ENCODE results near the gene MECR. TPM values are rescaled to one million over a fixed set of nuclear protein-coding genes. Genes with fewer than 3 reads are reported as not detected.
"Not testable (repeated sequence)": the region's sequence is repeated elsewhere in the genome, so short reads cannot be mapped to it uniquely, and the experiment has no call there.

MECR gene
- total RNA-seq, 1 donor from 2014 or later: 25.1 TPM

DNA sequence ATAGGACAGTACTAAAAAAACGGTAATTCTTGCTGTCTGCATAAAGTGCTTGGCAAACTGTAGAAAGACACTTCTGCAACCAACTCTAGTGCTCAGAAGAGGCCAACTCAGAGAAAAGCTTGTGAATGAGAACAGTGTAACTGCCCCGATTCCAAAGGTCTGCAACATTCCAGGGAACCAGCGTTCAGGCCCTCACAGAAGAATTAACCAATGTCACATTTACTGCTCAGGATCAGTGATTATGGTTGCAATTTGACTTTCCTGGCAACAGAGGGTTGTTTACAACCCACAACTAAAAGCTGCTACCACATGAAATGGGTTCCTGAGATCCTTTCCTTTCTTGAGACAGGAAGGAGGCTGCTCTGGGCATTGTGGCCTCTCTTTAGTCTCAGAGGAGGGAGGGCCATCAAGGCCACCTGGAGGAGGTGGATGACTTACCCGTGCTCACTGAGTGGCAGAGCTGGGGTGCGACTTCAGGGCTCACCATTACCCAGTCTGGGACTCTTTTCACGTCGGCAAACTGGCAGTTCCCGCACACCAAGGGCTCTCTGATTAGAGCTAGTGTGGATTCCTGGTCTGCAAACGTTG, 64.3 kb downstream of the MECR start:
- Histone ChIP-seq H3K9ac (ENCODE audit: low read depth in 1 of 3, low read length in 3 of 3) (peak overlapping the region in 1 of 3 donors; percentile 18), H3K36me3 (ENCODE audit: control insufficient read depth in 3 of 3, insufficient read depth in 3 of 3, low read length in 3 of 3) (peaks cover 11 to 23% (median 20%) of the 10 kb centered on the region in 3 donors), H3K4me1 (ENCODE audit: control insufficient read depth in 3 of 3, insufficient read depth in 3 of 3, low read length in 3 of 3) (peaks cover 29 to 45% (median 31%) of the 10 kb centered on the region in 3 donors)

DNA sequence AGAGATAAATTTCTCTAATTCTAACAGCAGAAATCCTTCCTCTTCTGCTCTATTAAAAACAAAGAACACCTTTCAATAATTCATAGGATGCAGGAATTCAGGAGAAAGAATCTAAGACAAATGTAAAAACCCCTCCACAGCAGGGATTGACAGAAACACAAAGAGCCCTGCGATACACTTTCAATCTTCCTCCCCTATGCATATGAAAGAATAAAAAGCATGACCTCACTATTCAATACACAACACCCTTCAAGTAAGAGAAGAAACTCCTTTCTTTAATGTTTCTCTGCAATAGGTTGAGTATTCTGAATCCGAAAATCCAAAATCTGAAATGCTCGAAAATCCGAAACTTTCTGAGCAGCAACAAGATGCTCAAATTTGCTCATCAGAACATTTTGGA, 66.1 kb downstream of the MECR start:
- Histone ChIP-seq H3K4me1 (ENCODE audit: control insufficient read depth in 3 of 3, insufficient read depth in 3 of 3, low read length in 3 of 3) (peaks cover 18 to 33% (median 21%) of the 10 kb centered on the region in 3 donors), H3K27ac (ENCODE audit: low read depth, low read length) (no peak overlapping the region), H3K9me3 (ENCODE audit: control insufficient read depth in 3 of 3, low read length in 3 of 3) (no peaks in the 10 kb centered on the region), H3K36me3 (ENCODE audit: control insufficient read depth in 3 of 3, insufficient read depth in 3 of 3, low read length in 3 of 3) (peaks cover 14 to 31% (median 30%) of the 10 kb centered on the region in 3 donors), H3K27me3 (ENCODE audit: control insufficient read depth in 3 of 3, insufficient read depth in 3 of 3, low read length in 3 of 3) (no peaks in the 10 kb centered on the region), H3K9ac (ENCODE audit: low read depth in 1 of 3, low read length in 3 of 3) (no peak overlapping the region), H3K4me3 (ENCODE audit: low read length in 3 of 3) (no peak overlapping the region)

More for the DNA sequence above, 64.3 kb downstream of the MECR start:
- no peak overlapping the region for H3K4me3 ChIP-seq (ENCODE audit: low read length in 3 of 3)
- H3K27ac ChIP-seq (ENCODE audit: low read depth, low read length): no peak overlapping the region
- no peaks in the 10 kb centered on the region for H3K9me3 ChIP-seq (ENCODE audit: control insufficient read depth in 3 of 3, low read length in 3 of 3)
- no peaks in the 10 kb centered on the region for H3K27me3 ChIP-seq (ENCODE audit: control insufficient read depth in 3 of 3, insufficient read depth in 3 of 3, low read length in 3 of 3)

GRCh38 chr1:29162476-29163138, 68.1 kb downstream of the MECR start:
- no peaks in the 10 kb centered on the region for H3K9me3 ChIP-seq (ENCODE audit: control insufficient read depth in 3 of 3, low read length in 3 of 3)
- H3K27ac ChIP-seq (ENCODE audit: low read depth, low read length): no peak overlapping the region
- H3K27me3 ChIP-seq (ENCODE audit: control insufficient read depth in 3 of 3, insufficient read depth in 3 of 3, low read length in 3 of 3): no peaks in the 10 kb centered on the region
- peaks cover 26 to 46% (median 39%) of the 10 kb centered on the region in 3 donors for H3K36me3 ChIP-seq (ENCODE audit: control insufficient read depth in 3 of 3, insufficient read depth in 3 of 3, low read length in 3 of 3)
- H3K4me1 ChIP-seq (ENCODE audit: control insufficient read depth in 3 of 3, insufficient read depth in 3 of 3, low read length in 3 of 3): peaks cover 18 to 33% (median 21%) of the 10 kb centered on the region in 3 donors
- H3K4me3 ChIP-seq (ENCODE audit: low read length in 3 of 3): no peak overlapping the region
- H3K9ac ChIP-seq (ENCODE audit: low read depth in 1 of 3, low read length in 3 of 3): no peak overlapping the region

DNA sequence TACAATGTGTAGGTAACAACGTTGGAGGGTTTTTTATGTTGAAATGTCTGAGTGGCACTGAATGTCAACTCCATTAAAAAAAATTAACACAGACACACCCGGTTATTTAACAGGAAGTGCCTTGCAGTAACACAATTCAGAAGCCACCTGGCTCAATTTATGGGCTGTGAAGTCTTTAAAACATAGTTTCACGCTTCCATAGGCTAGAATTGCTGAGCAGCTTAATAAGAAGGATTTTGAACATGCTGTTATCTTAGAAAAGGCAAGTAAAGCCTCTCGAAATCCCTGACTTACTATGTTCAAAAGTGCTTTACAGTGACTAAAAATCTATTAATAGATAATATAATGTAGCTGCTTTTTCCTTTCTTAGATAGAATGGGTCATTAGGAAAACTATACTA, 68.7 kb downstream of the MECR start:
- no peaks in the 10 kb centered on the region for H3K9me3 ChIP-seq (ENCODE audit: control insufficient read depth in 3 of 3, low read length in 3 of 3)
- peaks cover 18 to 31% (median 21%) of the 10 kb centered on the region in 3 donors for H3K4me1 ChIP-seq (ENCODE audit: control insufficient read depth in 3 of 3, insufficient read depth in 3 of 3, low read length in 3 of 3)
- no peak overlapping the region for H3K9ac ChIP-seq (ENCODE audit: low read depth in 1 of 3, low read length in 3 of 3)
- H3K36me3 ChIP-seq (ENCODE audit: control insufficient read depth in 3 of 3, insufficient read depth in 3 of 3, low read length in 3 of 3): peaks cover 27 to 50% (median 40%) of the 10 kb centered on the region in 3 donors
- H3K27me3 ChIP-seq (ENCODE audit: control insufficient read depth in 3 of 3, insufficient read depth in 3 of 3, low read length in 3 of 3): no peaks in the 10 kb centered on the region
- no peak overlapping the region for H3K4me3 ChIP-seq (ENCODE audit: low read length in 3 of 3)
- H3K27ac ChIP-seq (ENCODE audit: low read depth, low read length): no peak overlapping the region

DNA sequence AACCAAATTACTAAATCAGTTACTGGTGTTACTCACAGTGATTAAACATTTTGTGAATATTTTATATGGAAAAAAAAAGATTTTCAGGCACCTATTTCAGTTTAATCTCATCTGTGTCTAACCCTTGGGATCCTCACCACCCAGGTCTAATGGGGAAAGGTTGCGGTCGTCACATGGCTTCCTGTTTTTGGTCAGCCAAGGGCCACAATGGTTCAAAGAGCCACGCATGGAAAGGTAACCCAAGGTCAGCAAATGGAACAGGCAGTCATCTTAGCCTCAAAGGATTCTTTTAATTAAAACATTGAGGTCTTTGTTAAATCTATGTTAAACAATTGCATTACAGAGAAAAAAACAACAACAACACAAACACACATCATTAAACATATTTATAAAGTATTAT, 71.0 kb downstream of the MECR start:
- Histone ChIP-seq H3K36me3 (ENCODE audit: control insufficient read depth in 3 of 3, insufficient read depth in 3 of 3, low read length in 3 of 3) (peaks cover 25 to 45% (median 35%) of the 10 kb centered on the region in 3 donors), H3K4me1 (ENCODE audit: control insufficient read depth in 3 of 3, insufficient read depth in 3 of 3, low read length in 3 of 3) (peaks cover 9 to 24% (median 18%) of the 10 kb centered on the region in 3 donors), H3K9ac (ENCODE audit: low read depth in 1 of 3, low read length in 3 of 3) (no peak overlapping the region), H3K4me3 (ENCODE audit: low read length in 3 of 3) (no peak overlapping the region), H3K27me3 (ENCODE audit: control insufficient read depth in 3 of 3, insufficient read depth in 3 of 3, low read length in 3 of 3) (no peaks in the 10 kb centered on the region), H3K9me3 (ENCODE audit: control insufficient read depth in 3 of 3, low read length in 3 of 3) (no peaks in the 10 kb centered on the region), H3K27ac (ENCODE audit: low read depth, low read length) (no peak overlapping the region)

GRCh38 chr1:29157269-29157601, 73.5 kb downstream of the MECR start:
- Histone ChIP-seq H3K4me3 (ENCODE audit: low read length in 3 of 3) (no peak overlapping the region), H3K4me1 (ENCODE audit: control insufficient read depth in 3 of 3, insufficient read depth in 3 of 3, low read length in 3 of 3) (peaks cover 4 to 10% (median 6%) of the 10 kb centered on the region in 3 donors), H3K9me3 (ENCODE audit: control insufficient read depth in 3 of 3, low read length in 3 of 3) (no peaks in the 10 kb centered on the region), H3K27me3 (ENCODE audit: control insufficient read depth in 3 of 3, insufficient read depth in 3 of 3, low read length in 3 of 3) (no peaks in the 10 kb centered on the region), H3K36me3 (ENCODE audit: control insufficient read depth in 3 of 3, insufficient read depth in 3 of 3, low read length in 3 of 3) (peaks cover 44 to 70% (median 55%) of the 10 kb centered on the region in 3 donors), H3K27ac (ENCODE audit: low read depth, low read length) (no peak overlapping the region), H3K9ac (ENCODE audit: low read depth in 1 of 3, low read length in 3 of 3) (no peak overlapping the region)

- peaks cover 46 to 76% (median 60%) of the 10 kb centered on the region in 3 donors for H3K36me3 ChIP-seq (ENCODE audit: control insufficient read depth in 3 of 3, insufficient read depth in 3 of 3, low read length in 3 of 3)
- H3K4me1 ChIP-seq (ENCODE audit: control insufficient read depth in 3 of 3, insufficient read depth in 3 of 3, low read length in 3 of 3): peaks cover 2 to 5% (median 4%) of the 10 kb centered on the region in 3 donors
- H3K4me3 ChIP-seq (ENCODE audit: low read length in 3 of 3): no peak overlapping the region
- H3K27me3 ChIP-seq (ENCODE audit: control insufficient read depth in 3 of 3, insufficient read depth in 3 of 3, low read length in 3 of 3): no peaks in the 10 kb centered on the region
- H3K9ac ChIP-seq (ENCODE audit: low read depth in 1 of 3, low read length in 3 of 3): no peak overlapping the region
- no peaks in the 10 kb centered on the region for H3K9me3 ChIP-seq (ENCODE audit: control insufficient read depth in 3 of 3, low read length in 3 of 3)
- peak overlapping the region; percentile 4 for H3K27ac ChIP-seq (ENCODE audit: low read depth, low read length)
Measured at GRCh38 chr1:29156543-29157268, 74.0 kb downstream of the MECR start.

- Histone ChIP-seq H3K27ac (ENCODE audit: low read depth, low read length) (no peak overlapping the region), H3K9me3 (ENCODE audit: control insufficient read depth in 3 of 3, low read length in 3 of 3) (no peaks in the 10 kb centered on the region), H3K36me3 (ENCODE audit: control insufficient read depth in 3 of 3, insufficient read depth in 3 of 3, low read length in 3 of 3) (peaks cover 69 to 89% (median 79%) of the 10 kb centered on the region in 3 donors), H3K9ac (ENCODE audit: low read depth in 1 of 3, low read length in 3 of 3) (no peak overlapping the region), H3K4me1 (ENCODE audit: control insufficient read depth in 3 of 3, insufficient read depth in 3 of 3, low read length in 3 of 3) (peaks cover 0 to 3% (median 0%) of the 10 kb centered on the region in 3 donors), H3K27me3 (ENCODE audit: control insufficient read depth in 3 of 3, insufficient read depth in 3 of 3, low read length in 3 of 3) (no peaks in the 10 kb centered on the region), H3K4me3 (ENCODE audit: low read length in 3 of 3) (no peak overlapping the region)
Measured at GRCh38 chr1:29152046-29152805, 78.5 kb downstream of the MECR start.

GRCh38 chr1:29150346-29150745, 80.4 kb downstream of the MECR start:
- H3K4me3 ChIP-seq (ENCODE audit: low read length in 3 of 3); H3K27ac ChIP-seq (ENCODE audit: low read depth, low read length); H3K9me3 ChIP-seq (ENCODE audit: control insufficient read depth in 3 of 3, low read length in 3 of 3); H3K9ac ChIP-seq (ENCODE audit: low read depth in 1 of 3, low read length in 3 of 3); H3K4me1 ChIP-seq (ENCODE audit: control insufficient read depth in 3 of 3, insufficient read depth in 3 of 3, low read length in 3 of 3); H3K27me3 ChIP-seq (ENCODE audit: control insufficient read depth in 3 of 3, insufficient read depth in 3 of 3, low read length in 3 of 3): not testable (repeated sequence)
- peaks cover 70 to 94% (median 80%) of the 10 kb centered on the region in 3 donors for H3K36me3 ChIP-seq (ENCODE audit: control insufficient read depth in 3 of 3, insufficient read depth in 3 of 3, low read length in 3 of 3)
